GM06990 (cell line): ENCODE measurements around the gene ADAMTS2.

Experiments used
- DNase-seq: peaks from one replicate; pipeline ENCODE4 v3.0.0-alpha.2; 2011; ENCODE audit not compliant: insufficient read length; ENCODE audit errors: extremely low read depth
- H3K27me3 ChIP-seq: replicated peaks from 2 replicates; pipeline ENCODE4 v1.6.0; 2011; ENCODE audit warnings: low read length; ENCODE audit not compliant: control insufficient read depth, insufficient read depth
- H3K36me3 ChIP-seq: 2 replicates; pipeline ENCODE4 v1.5.1; 2011; ENCODE audit warnings: low read length; ENCODE audit not compliant: control insufficient read depth, insufficient read depth
- H3K4me3 ChIP-seq: replicated peaks from 2 replicates; pipeline ENCODE4 v1.5.1; 2011; ENCODE audit warnings: low read depth, mild to moderate bottlenecking, control low read depth, low read length
- CTCF ChIP-seq: IDR thresholded peaks from 2 replicates; pipeline ENCODE4 v1.5.1; 2011; ENCODE audit warnings: low read length, control low read depth, mild to moderate bottlenecking, inconsistent platforms; ENCODE audit not compliant: insufficient read depth, poor library complexity, severe bottlenecking

Gene ADAMTS2

GRCh38 chr5:179253730-179254129 is 91.5 kb downstream of the ADAMTS2 start:
- Histone ChIP-seq H3K27me3 (no peaks in the 10 kb centered on the region), H3K36me3 (no peaks in the 10 kb centered on the region), H3K4me3 (no peak overlapping the region)
- TF ChIP-seq CTCF, result no peak
- no peak for DNase-seq

GRCh38 chr5:179251276-179251969 is 93.8 kb downstream of the ADAMTS2 start:
- no peak for DNase-seq
- no peak overlapping the region for H3K4me3 ChIP-seq
- H3K36me3 ChIP-seq, result no peaks in the 10 kb centered on the region
- no peak for TF ChIP-seq CTCF
- H3K27me3 ChIP-seq, result no peaks in the 10 kb centered on the region

GRCh38 chr5:179250561-179251225 is 94.6 kb downstream of the ADAMTS2 start:
- no peaks in the 10 kb centered on the region for H3K27me3 ChIP-seq
- no peak for DNase-seq

GRCh38 chr5:179246227-179246626 is 99.0 kb downstream of the ADAMTS2 start:
- no peaks in the 10 kb centered on the region for H3K36me3 ChIP-seq
- no peak for DNase-seq
- no peak overlapping the region for H3K4me3 ChIP-seq
- no peaks in the 10 kb centered on the region for H3K27me3 ChIP-seq
- TF ChIP-seq CTCF, result no peak

More at GRCh38 chr5:179250561-179251225, 94.6 kb downstream of the ADAMTS2 start:
- no peaks in the 10 kb centered on the region for H3K36me3 ChIP-seq
- TF ChIP-seq CTCF, result no peak
- no peak overlapping the region for H3K4me3 ChIP-seq

GRCh38 chr5:179245031-179245430 is 100.2 kb downstream of the ADAMTS2 start:
- DNase-seq, result no peak
- Histone ChIP-seq H3K36me3 (no peaks in the 10 kb centered on the region), H3K27me3 (no peaks in the 10 kb centered on the region), H3K4me3 (no peak overlapping the region)
- no peak for TF ChIP-seq CTCF
